OCI-LY7 (cell line): ENCODE results near the gene PLEKHH2. TPM values are rescaled to one million over a fixed set of nuclear protein-coding genes. Genes with fewer than 3 reads are reported as not detected.

Experiments
- BruUV-seq: library from RNA; stranded (reverse); fragments of 400-500 nt; replicated peaks from 2 replicates; lab custom pipeline; 2021; lab: Mats Ljungman, UMichigan
- CTCF ChIA-PET: fragments of 300-600 bp; sonication (Branson Sonifier 250); formaldehyde crosslinking; loops from one replicate; lab custom pipeline; 2022; ENCODE audit warnings: antibody characterized with exemption; ENCODE audit not compliant: unreplicated experiment; lab: Charles Lee
- POLR2A ChIA-PET: fragments of 300-600 bp; sonication (Branson Sonifier 250); formaldehyde crosslinking; loops from one replicate; lab custom pipeline; 2022; ENCODE audit warnings: antibody characterized with exemption; lab: Charles Lee
- DNase-seq: peaks from one replicate; pipeline ENCODE4 v3.0.0-alpha.2; 2015; ENCODE audit warnings: low spot score
- H2AFZ ChIP-seq: fragments of 200-600 bp; sonication (generic), shearing (Covaris generic); 2 replicates; pipeline ENCODE4 v1.6.1; 2014; ENCODE audit warnings: mild to moderate bottlenecking, antibody characterized with exemption, low read length, moderate library complexity
- H3K27ac ChIP-seq: fragments of 200-600 bp; sonication (generic); 2 replicates; pipeline ENCODE4 v1.5.1; 2014; ENCODE audit warnings: mixed run types, low read depth, mild to moderate bottlenecking, moderate library complexity, low read length, inconsistent platforms; ENCODE audit not compliant: poor library complexity, severe bottlenecking
- H3K36me3 ChIP-seq: fragments of 200-600 bp; sonication (generic); 2 replicates; pipeline ENCODE4 v1.6.1; 2014; ENCODE audit warnings: mild to moderate bottlenecking, antibody characterized with exemption, low read length, moderate library complexity, mixed read lengths; ENCODE audit not compliant: insufficient read depth
- H3K4me1 ChIP-seq: fragments of 200-600 bp; sonication (generic); 2 replicates; pipeline ENCODE4 v1.5.1; 2014; ENCODE audit warnings: mild to moderate bottlenecking, low read length; ENCODE audit not compliant: insufficient read depth, poor library complexity, severe bottlenecking
- H3K4me2 ChIP-seq: fragments of 200-600 bp; sonication (generic); 2 replicates; pipeline ENCODE4 v1.6.1; 2014; ENCODE audit warnings: mild to moderate bottlenecking, low read length
- H3K4me3 ChIP-seq: fragments of 200-600 bp; sonication (generic); 2 replicates; pipeline ENCODE4 v1.5.1; 2014; ENCODE audit warnings: mild to moderate bottlenecking, low read depth, low read length; ENCODE audit not compliant: poor library complexity, severe bottlenecking
- H3K79me2 ChIP-seq: fragments of 200-600 bp; sonication (generic); 2 replicates; pipeline ENCODE4 v1.6.1; 2016; ENCODE audit warnings: low read depth, mild to moderate bottlenecking, low read length, moderate library complexity, mixed read lengths; ENCODE audit not compliant: insufficient read depth
- H3K9me2 ChIP-seq: fragments of 200-600 bp; sonication (generic); 2 replicates; pipeline ENCODE4 v1.6.1; 2016; ENCODE audit warnings: mild to moderate bottlenecking, low read length, mixed read lengths; ENCODE audit not compliant: insufficient read depth
- H3K9me3 ChIP-seq: fragments of 200-600 bp; sonication (generic); 2 replicates; pipeline ENCODE4 v1.6.1; 2014; ENCODE audit warnings: mild to moderate bottlenecking, mixed run types, low read length, mixed read lengths
- H4K20me1 ChIP-seq: fragments of 200-600 bp; sonication (generic); 2 replicates; pipeline ENCODE4 v1.6.1; 2014; ENCODE audit warnings: mild to moderate bottlenecking, antibody characterized with exemption, low read length, moderate library complexity, mixed read lengths; ENCODE audit not compliant: insufficient read depth
- CTCF ChIP-seq: fragments of 200-600 bp; sonication (generic); conservative IDR thresholded peaks from 2 replicates; pipeline ENCODE4 v1.5.1; 2014; ENCODE audit warnings: mild to moderate bottlenecking, antibody characterized with exemption, low read length, moderate library complexity, mixed read lengths
- EZH2phosphoT487 ChIP-seq: fragments of 200-600 bp; sonication (generic); IDR thresholded peaks from 2 replicates; pipeline ENCODE4 v1.6.1; 2018; ENCODE audit warnings: low read depth, borderline replicate concordance, mild to moderate bottlenecking, mixed run types, antibody characterized with exemption, low read length, moderate library complexity, mixed read lengths
- intact Hi-C: fragments of 100-400 bp; cut with micrococcal nuclease; formaldehyde crosslinking; loops from one replicate; pipeline ENCODE4 v1.10.0; 2022; ENCODE audit not compliant: unreplicated experiment
- total RNA-seq, 2 experiments: library from RNA; depleted of rRNA in 1 of 2; stranded (reverse); fragments of >200 nt in 1 of 2; shearing (Covaris generic) in 1 of 2; gene quantifications; 2 replicates each; pipeline ENCODE4 v1.2.3, GENCODE V29; 2014 to 2022

PLEKHH2 gene
- total RNA-seq, 2 experiments from 2014 or later, result 1.5 to 2.6 TPM

GRCh38 chr2:43708178-43708577 is 71.1 kb downstream of the PLEKHH2 start:
- no peak overlapping the region for H3K4me3 ChIP-seq
- no peaks in the 10 kb centered on the region for H4K20me1 ChIP-seq
- no TSS peak for BruUV-seq
- no peaks in the 10 kb centered on the region for H3K9me3 ChIP-seq
- intact Hi-C loops, result no loop called here
- no peak overlapping the region for H3K4me2 ChIP-seq
- POLR2A ChIA-PET, result interaction anchor here (0.7 kb wide), 1 partner anchor 285 kb away, joined by 3 read pairs; no protein-coding TSS in a partner anchor
- no peak overlapping the region for H2AFZ ChIP-seq
- H3K4me1 ChIP-seq, result no peaks in the 10 kb centered on the region
- H3K27ac ChIP-seq, result no peak overlapping the region
- TF ChIP-seq EZH2phosphoT487, result no peak
- TF ChIP-seq CTCF, result no peak
- no peaks in the 10 kb centered on the region for H3K36me3 ChIP-seq
- CTCF ChIA-PET, result no interaction called here
- no peak for DNase-seq
- no peaks in the 10 kb centered on the region for H3K9me2 ChIP-seq
- H3K79me2 ChIP-seq, result no peaks in the 10 kb centered on the region

- H3K4me2 ChIP-seq, result no peak overlapping the region
- no peaks in the 10 kb centered on the region for H3K4me1 ChIP-seq
- H3K36me3 ChIP-seq, result no peaks in the 10 kb centered on the region
- no peak overlapping the region for H2AFZ ChIP-seq
- intact Hi-C loops, result no loop called here
- no peaks in the 10 kb centered on the region for H3K9me3 ChIP-seq
- H3K79me2 ChIP-seq, result no peaks in the 10 kb centered on the region
- H4K20me1 ChIP-seq, result no peaks in the 10 kb centered on the region
- no peak for DNase-seq
- no peaks in the 10 kb centered on the region for H3K9me2 ChIP-seq
- H3K4me3 ChIP-seq, result no peak overlapping the region
- no peak overlapping the region for H3K27ac ChIP-seq
- no peak for TF ChIP-seq CTCF
- TF ChIP-seq EZH2phosphoT487, result no peak
- POLR2A ChIA-PET, result no interaction called here
- CTCF ChIA-PET, result no interaction called here
- BruUV-seq, result no TSS peak
These were observed 71.8 kb downstream of the PLEKHH2 start for GRCh38 chr2:43708891-43709290.

GRCh38 chr2:43710866-43711265 is 73.8 kb downstream of the PLEKHH2 start:
- no peak overlapping the region for H3K4me3 ChIP-seq
- no TSS peak for BruUV-seq
- no peak for DNase-seq
- no peak overlapping the region for H3K27ac ChIP-seq
- no peak overlapping the region for H2AFZ ChIP-seq
- no peaks in the 10 kb centered on the region for H3K36me3 ChIP-seq
- TF ChIP-seq CTCF (no peak), EZH2phosphoT487 (no peak)
- no peaks in the 10 kb centered on the region for H3K79me2 ChIP-seq
- no peaks in the 10 kb centered on the region for H3K9me3 ChIP-seq
- POLR2A ChIA-PET, result interaction anchor here (0.7 kb wide), 1 partner anchor 864 kb away, joined by 3 read pairs; no protein-coding TSS in a partner anchor
- H3K9me2 ChIP-seq, result no peaks in the 10 kb centered on the region
- no peak overlapping the region for H3K4me2 ChIP-seq
- no peaks in the 10 kb centered on the region for H4K20me1 ChIP-seq
- CTCF ChIA-PET, result no interaction called here
- intact Hi-C loops, result no loop called here
- no peaks in the 10 kb centered on the region for H3K4me1 ChIP-seq
